ENCODE data around the gene MARCHF9. TPM values are rescaled to one million over a fixed set of nuclear protein-coding genes. Genes with fewer than 3 reads are reported as not detected.
A peak's percentile ranks its signal among the peaks of the same experiment; 100 is the strongest.

Gene MARCHF9
- total RNA-seq, 4 donors from 2014 or later = 4.2 to 19.8 (median 10.4) TPM

DNA sequence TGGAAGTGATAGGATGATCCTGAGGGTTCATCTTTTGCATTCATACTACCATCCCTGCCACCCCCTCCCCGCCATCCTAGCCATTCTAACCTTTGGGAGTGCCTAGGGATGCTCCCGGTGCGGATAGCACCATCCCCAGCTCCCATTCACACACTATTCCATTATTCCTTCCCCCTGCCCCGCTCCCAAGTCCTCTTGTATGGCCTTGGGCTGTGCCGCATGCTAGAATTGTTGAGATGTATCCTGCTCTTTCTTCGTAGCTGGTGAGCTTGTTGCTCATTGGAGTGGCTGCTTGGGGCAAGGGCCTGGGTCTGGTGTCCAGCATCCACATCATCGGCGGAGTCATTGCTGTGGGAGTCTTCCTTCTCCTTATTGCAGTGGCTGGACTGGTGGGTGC is 9.4 kb upstream of the MARCHF9 start:
- Histone ChIP-seq H3K4me3 (peak overlapping the region; percentile 49 to 90 (median 66)), H3K27me3 (peaks cover 0 to 8% of the 10 kb centered on the region in 2 donors), H3K9me3 (no peaks in the 10 kb centered on the region), H3K36me3 (peaks cover 0 to 45% (median 4%) of the 10 kb centered on the region in 3 donors), H3K27ac (peak overlapping the region; percentile 93 to 99 (median 93)), H3K4me1 (peaks cover 0 to 26% (median 5%) of the 10 kb centered on the region in 4 donors)
- 39 to 40% methylated on average over 8 of the region's 8 CpGs for WGBS, 2 donors
- DNase-seq (ENCODE audit: low spot score in 2 of 2) = no peak
- TF ChIP-seq, protein P1, sequence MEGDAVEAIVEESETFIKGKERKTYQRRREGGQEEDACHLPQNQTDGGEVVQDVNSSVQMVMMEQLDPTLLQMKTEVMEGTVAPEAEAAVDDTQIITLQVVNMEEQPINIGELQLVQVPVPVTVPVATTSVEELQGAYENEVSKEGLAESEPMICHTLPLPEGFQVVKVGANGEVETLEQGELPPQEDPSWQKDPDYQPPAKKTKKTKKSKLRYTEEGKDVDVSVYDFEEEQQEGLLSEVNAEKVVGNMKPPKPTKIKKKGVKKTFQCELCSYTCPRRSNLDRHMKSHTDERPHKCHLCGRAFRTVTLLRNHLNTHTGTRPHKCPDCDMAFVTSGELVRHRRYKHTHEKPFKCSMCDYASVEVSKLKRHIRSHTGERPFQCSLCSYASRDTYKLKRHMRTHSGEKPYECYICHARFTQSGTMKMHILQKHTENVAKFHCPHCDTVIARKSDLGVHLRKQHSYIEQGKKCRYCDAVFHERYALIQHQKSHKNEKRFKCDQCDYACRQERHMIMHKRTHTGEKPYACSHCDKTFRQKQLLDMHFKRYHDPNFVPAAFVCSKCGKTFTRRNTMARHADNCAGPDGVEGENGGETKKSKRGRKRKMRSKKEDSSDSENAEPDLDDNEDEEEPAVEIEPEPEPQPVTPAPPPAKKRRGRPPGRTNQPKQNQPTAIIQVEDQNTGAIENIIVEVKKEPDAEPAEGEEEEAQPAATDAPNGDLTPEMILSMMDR (IDR thresholded peaks at IDR 0.05) = no peak
- TF ChIP-seq POLR2A (IDR thresholded peaks at IDR 0.05) (no peak), EP300 (IDR thresholded peaks at IDR 0.05) (no peak)

DNA sequence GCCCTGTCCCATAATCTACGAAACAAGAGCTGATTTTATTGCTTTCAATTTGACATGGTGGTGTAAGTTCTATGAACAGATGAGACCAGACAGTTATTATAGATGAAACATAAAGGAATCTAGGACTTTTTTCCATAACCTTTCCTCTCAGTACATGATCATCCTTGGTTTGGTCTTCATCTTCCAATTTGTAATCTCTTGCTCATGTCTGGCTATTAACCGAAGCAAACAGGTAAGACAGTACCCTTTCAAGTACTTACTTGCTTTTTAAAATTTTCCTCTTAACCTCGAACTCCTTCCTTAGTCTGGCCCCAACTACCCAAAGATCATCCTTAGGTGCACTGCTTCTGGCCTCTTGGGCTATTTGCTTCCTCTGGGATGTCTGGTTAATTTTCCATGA is 8.9 kb upstream of the MARCHF9 start:
- H3K27me3 ChIP-seq = peaks cover 0 to 3% of the 10 kb centered on the region in 2 donors
- WGBS, 2 donors = 87% methylated on average over 3 of the region's 3 CpGs
- TF ChIP-seq, protein P1 (IDR thresholded peaks at IDR 0.05) = no peak
- TF ChIP-seq POLR2A (IDR thresholded peaks at IDR 0.05) = no peak
- TF ChIP-seq EP300 (IDR thresholded peaks at IDR 0.05) = no peak
- H3K9me3 ChIP-seq = no peaks in the 10 kb centered on the region
- peak overlapping the region in 1 of 4 donors; percentile 74 for H3K4me3 ChIP-seq
- peaks cover 0 to 31% (median 6%) of the 10 kb centered on the region in 4 donors for H3K4me1 ChIP-seq
- DNase-seq (ENCODE audit: low spot score in 2 of 2) = no peak
- H3K27ac ChIP-seq = peak overlapping the region in 2 of 4 donors; percentile 93 to 99
- H3K36me3 ChIP-seq = peaks cover 0 to 50% (median 4%) of the 10 kb centered on the region in 3 donors

DNA sequence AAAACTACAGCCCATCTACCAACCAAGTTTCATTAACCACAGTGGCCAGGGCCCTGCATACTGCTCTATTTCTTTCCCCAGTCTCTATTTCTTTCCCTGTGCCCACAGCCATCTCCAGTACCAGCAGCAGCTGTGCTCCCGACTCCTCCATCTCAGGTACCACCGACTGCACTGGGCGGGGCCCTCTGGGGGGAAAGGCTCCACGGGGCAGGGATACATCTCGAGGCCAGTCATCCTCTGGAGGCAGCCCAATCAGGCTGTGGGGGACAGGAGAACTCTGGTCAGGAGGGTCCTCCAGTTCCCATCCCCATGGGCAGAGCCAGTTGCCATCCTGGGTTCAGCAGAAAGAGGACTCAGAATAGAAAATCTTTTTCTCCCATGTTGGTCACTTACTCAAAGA is 5.8 kb upstream of the MARCHF9 start:
- peaks cover 0 to 48% (median 11%) of the 10 kb centered on the region in 4 donors for H3K4me1 ChIP-seq
- H3K27ac ChIP-seq = no peak overlapping the region
- H3K36me3 ChIP-seq = peaks cover 0 to 50% (median 4%) of the 10 kb centered on the region in 3 donors
- no peak for DNase-seq (ENCODE audit: low spot score in 2 of 2)
- no peak overlapping the region for H3K4me3 ChIP-seq
- no peaks in the 10 kb centered on the region for H3K27me3 ChIP-seq
- WGBS, 2 donors = 91 to 93% methylated on average over 5 of the region's 5 CpGs
- no peak for TF ChIP-seq EP300 (IDR thresholded peaks at IDR 0.05)
- TF ChIP-seq, protein P1 (IDR thresholded peaks at IDR 0.05) = no peak
- TF ChIP-seq POLR2A (IDR thresholded peaks at IDR 0.05) = no peak
- no peaks in the 10 kb centered on the region for H3K9me3 ChIP-seq

DNA sequence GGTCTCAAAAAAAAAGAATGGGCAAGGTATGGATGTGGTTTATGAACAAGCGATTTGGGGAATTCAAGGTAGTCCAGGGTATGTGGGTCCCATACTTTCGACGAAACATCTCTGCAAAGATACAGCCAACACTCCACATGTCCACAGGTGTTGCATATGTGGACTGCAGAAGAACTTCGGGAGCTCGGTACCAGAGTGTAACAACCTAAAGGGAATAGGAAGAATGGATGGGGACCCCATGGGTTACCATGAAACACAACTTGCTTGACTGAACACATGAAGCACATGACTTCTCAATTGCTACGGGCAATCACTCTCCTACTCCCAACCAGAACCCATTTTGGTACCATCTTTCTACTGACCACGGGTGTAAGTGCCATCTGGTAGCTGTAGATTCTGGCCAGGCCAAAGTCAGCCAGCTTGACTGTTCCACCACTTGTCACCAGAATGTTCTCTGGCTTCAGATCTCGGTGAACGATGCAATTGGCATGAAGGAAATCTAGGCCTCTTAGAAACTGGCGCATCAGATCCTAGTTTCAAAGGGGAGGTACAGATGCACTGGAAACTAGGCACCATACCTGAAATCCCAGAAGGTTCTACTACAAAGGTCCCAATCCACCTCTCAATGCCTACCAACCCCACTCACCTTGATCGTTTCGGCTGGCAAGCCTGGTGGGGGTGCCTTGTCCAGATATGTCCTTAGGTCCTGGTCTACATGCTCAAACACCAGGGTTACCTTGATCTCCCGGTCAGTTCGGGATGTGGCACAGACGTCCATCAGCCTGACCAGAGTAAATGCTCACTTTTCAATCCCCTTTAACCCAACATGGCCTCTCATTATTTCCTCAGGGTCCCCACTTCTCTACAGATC is 4.1 kb upstream of the MARCHF9 start:
- TF ChIP-seq EP300 (IDR thresholded peaks at IDR 0.05) (no peak), POLR2A (IDR thresholded peaks at IDR 0.05) (no peak)
- TF ChIP-seq, protein P1 (IDR thresholded peaks at IDR 0.05) = no peak
- Histone ChIP-seq H3K4me1 (peaks cover 0 to 48% (median 15%) of the 10 kb centered on the region in 4 donors), H3K27me3 (no peaks in the 10 kb centered on the region), H3K27ac (peak overlapping the region; percentile 83 to 96 (median 84)), H3K36me3 (peaks cover 0 to 50% (median 4%) of the 10 kb centered on the region in 3 donors), H3K9me3 (no peaks in the 10 kb centered on the region), H3K4me3 (peak overlapping the region; percentile 68 to 89 (median 78))
- no peak for DNase-seq (ENCODE audit: low spot score in 2 of 2)
- 88 to 90% methylated on average over 15 of the region's 15 CpGs for whole genome bisulfite sequencing, 2 donors

DNA sequence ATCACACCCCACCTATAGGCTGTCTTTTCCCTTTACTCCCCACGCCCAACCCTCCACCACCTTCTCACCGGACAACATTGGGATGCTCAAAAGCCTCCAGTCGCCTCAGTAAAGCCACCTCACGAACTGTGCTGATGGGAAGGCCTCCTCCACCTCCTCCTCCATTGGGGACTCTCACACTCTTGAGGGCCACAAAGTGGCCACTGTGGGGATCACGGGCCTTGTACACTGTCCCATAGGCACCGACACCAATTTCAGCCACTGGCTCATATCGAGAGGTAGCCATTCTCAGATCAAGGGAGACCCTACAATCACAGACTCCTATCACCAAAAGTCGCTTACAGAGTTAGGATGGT is 3.5 kb upstream of the MARCHF9 start:
- TF ChIP-seq, protein P1 (IDR thresholded peaks at IDR 0.05) = no peak
- 7 to 9% methylated on average over 8 of the region's 8 CpGs for WGBS, 2 donors

More for the DNA sequence above, 3.5 kb upstream of the MARCHF9 start:
- Histone ChIP-seq H3K9me3 (no peaks in the 10 kb centered on the region), H3K36me3 (peaks cover 0 to 46% (median 4%) of the 10 kb centered on the region in 3 donors), H3K4me1 (peaks cover 0 to 48% (median 19%) of the 10 kb centered on the region in 4 donors), H3K27me3 (no peaks in the 10 kb centered on the region), H3K27ac (peak overlapping the region; percentile 83 to 96 (median 84)), H3K4me3 (peak overlapping the region; percentile 68 to 89 (median 78))
- DNase-seq (ENCODE audit: low spot score in 2 of 2) = no peak

Data from tibial nerve (tissue), 4 donors.